GM18907 (cell line): ENCODE results near the gene CDH11.

Source experiments
- ATAC-seq: cut with Tn5 transposase; IDR thresholded peaks from one replicate; pipeline ENCODE4 v1.9.1; 2021; ENCODE audit warnings: mild to moderate bottlenecking, moderate library complexity; ENCODE audit not compliant: unreplicated experiment

CDH11 gene

GRCh38 chr16:65121870-65122723 is at the start of gene CDH11:
Gene CDH11 (minus strand): TSS chr16:65122063. CDS start chr16:65004869, 117,194 bp downstream.
- ATAC-seq = no peak

- ATAC-seq = no peak
Measured at GRCh38 chr16:65154321-65154720, 32.5 kb upstream of the CDH11 start.

GRCh38 chr16:65153365-65154105 is 31.7 kb upstream of the CDH11 start:
- ATAC-seq = no peak

GRCh38 chr16:65148804-65149203 is 26.9 kb upstream of the CDH11 start:
- ATAC-seq = no peak

GRCh38 chr16:65142276-65142675 is 20.4 kb upstream of the CDH11 start:
- no peak for ATAC-seq

- no peak for ATAC-seq
Measured at GRCh38 chr16:65136681-65137080, 14.8 kb upstream of the CDH11 start.

- no peak for ATAC-seq
Measured at GRCh38 chr16:65126845-65127624, 5.2 kb upstream of the CDH11 start.

- no peak for ATAC-seq
Measured at GRCh38 chr16:65125871-65126270, 4.0 kb upstream of the CDH11 start.

GRCh38 chr16:65125322-65125721 is 3.5 kb upstream of the CDH11 start:
- no peak for ATAC-seq

- no peak for ATAC-seq
Measured at GRCh38 chr16:65124596-65124995, 2.7 kb upstream of the CDH11 start.

GRCh38 chr16:65124212-65124548 is 2.3 kb upstream of the CDH11 start:
- no peak for ATAC-seq

- no peak for ATAC-seq
Measured at GRCh38 chr16:65123396-65124211, 1.7 kb upstream of the CDH11 start.

GRCh38 chr16:65122724-65123395 is 997 bp upstream of the CDH11 start:
- ATAC-seq = no peak

- no peak for ATAC-seq
Measured at GRCh38 chr16:65120831-65121721, 787 bp downstream of the CDH11 start.

GRCh38 chr16:65120461-65120830 is 1.4 kb downstream of the CDH11 start:
- ATAC-seq = no peak

- ATAC-seq = no peak
Measured at GRCh38 chr16:65119901-65120401, 1.9 kb downstream of the CDH11 start.

GRCh38 chr16:65119435-65119834 is 2.4 kb downstream of the CDH11 start:
- ATAC-seq = no peak

- no peak for ATAC-seq
Measured at GRCh38 chr16:65118871-65119270, 3.0 kb downstream of the CDH11 start.
